ENCODE data around the gene PHACTR1. TPM values are rescaled to one million over a fixed set of nuclear protein-coding genes. Genes with fewer than 3 reads are reported as not detected.

The PHACTR1 gene
- total RNA-seq, 1 experiment from 2014 or later: 2.6 TPM

GRCh38 chr6:13096084-13096483 lies 379.5 kb downstream of the PHACTR1 start:
- no peak for TF ChIP-seq EZH2 (IDR thresholded peaks at IDR 0.05; ENCODE audit: borderline replicate concordance, low read depth, low read length, poor library complexity, severe bottlenecking)
- TF ChIP-seq, protein P1, sequence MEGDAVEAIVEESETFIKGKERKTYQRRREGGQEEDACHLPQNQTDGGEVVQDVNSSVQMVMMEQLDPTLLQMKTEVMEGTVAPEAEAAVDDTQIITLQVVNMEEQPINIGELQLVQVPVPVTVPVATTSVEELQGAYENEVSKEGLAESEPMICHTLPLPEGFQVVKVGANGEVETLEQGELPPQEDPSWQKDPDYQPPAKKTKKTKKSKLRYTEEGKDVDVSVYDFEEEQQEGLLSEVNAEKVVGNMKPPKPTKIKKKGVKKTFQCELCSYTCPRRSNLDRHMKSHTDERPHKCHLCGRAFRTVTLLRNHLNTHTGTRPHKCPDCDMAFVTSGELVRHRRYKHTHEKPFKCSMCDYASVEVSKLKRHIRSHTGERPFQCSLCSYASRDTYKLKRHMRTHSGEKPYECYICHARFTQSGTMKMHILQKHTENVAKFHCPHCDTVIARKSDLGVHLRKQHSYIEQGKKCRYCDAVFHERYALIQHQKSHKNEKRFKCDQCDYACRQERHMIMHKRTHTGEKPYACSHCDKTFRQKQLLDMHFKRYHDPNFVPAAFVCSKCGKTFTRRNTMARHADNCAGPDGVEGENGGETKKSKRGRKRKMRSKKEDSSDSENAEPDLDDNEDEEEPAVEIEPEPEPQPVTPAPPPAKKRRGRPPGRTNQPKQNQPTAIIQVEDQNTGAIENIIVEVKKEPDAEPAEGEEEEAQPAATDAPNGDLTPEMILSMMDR (conservative IDR thresholded peaks at IDR 0.05; ENCODE audit: low read depth, low read length): no peak
- no TSS peak for BruUV-seq (replicated peaks)

DNA sequence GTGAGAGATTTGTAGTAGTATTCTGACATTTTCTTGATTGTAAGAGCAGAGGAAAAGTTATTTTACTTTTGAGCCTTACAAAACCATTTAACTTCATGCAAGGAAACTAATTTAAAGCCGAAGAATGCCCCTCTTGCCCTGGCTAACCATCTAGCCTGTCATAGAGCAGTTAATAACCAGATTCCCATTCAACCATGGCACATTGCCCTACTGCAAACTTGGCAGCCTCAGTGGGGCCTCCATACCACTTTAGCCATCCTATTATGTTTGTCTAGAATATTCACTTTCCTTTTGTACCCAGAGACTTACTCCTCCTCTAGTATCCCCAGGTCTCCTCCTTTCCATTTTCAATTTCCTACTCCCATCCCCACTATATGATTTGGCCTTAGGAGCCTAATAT lies 380.9 kb downstream of the PHACTR1 start:
- ChIA-PET POLR2A (ENCODE audit: low non-redundant PET) (no interaction called here), CTCF (no interaction called here)
- no peaks in the 10 kb centered on the region for H3K36me3 ChIP-seq (ENCODE audit: insufficient read depth, low read length, poor library complexity, severe bottlenecking)
- no peak for TF ChIP-seq EZH2 (IDR thresholded peaks at IDR 0.05; ENCODE audit: borderline replicate concordance, low read depth, low read length, poor library complexity, severe bottlenecking)
- TF ChIP-seq, protein P1 (conservative IDR thresholded peaks at IDR 0.05; ENCODE audit: low read depth, low read length): no peak
- intact Hi-C loops (cut with micrococcal nuclease; ENCODE audit: unreplicated experiment): no loop called here
- H3K9me3 ChIP-seq (ENCODE audit: low read depth, low read length, poor library complexity, severe bottlenecking): no peaks in the 10 kb centered on the region
- H3K27ac ChIP-seq (ENCODE audit: low read depth, low read length, poor library complexity, severe bottlenecking): no peak overlapping the region
- no TSS peak for BruUV-seq (replicated peaks)
- no peaks in the 10 kb centered on the region for H3K4me1 ChIP-seq (ENCODE audit: insufficient read depth, low read length, poor library complexity, severe bottlenecking)
- no peak overlapping the region for H3K4me3 ChIP-seq (ENCODE audit: low read depth, low read length, poor library complexity, severe bottlenecking)
- no peak for DNase-seq (ENCODE audit: low spot score)
- peaks cover 4% of the 10 kb centered on the region for H3K27me3 ChIP-seq (replicated peaks; ENCODE audit: insufficient read depth, low read depth, low read length, poor library complexity)

More at GRCh38 chr6:13096084-13096483, 379.5 kb downstream of the PHACTR1 start:
- no peak for DNase-seq (ENCODE audit: low spot score)
- Histone ChIP-seq H3K36me3 (ENCODE audit: insufficient read depth, low read length, poor library complexity, severe bottlenecking) (no peaks in the 10 kb centered on the region), H3K27me3 (replicated peaks; ENCODE audit: insufficient read depth, low read depth, low read length, poor library complexity) (no peaks in the 10 kb centered on the region), H3K4me1 (ENCODE audit: insufficient read depth, low read length, poor library complexity, severe bottlenecking) (no peaks in the 10 kb centered on the region), H3K27ac (ENCODE audit: low read depth, low read length, poor library complexity, severe bottlenecking) (no peak overlapping the region), H3K4me3 (ENCODE audit: low read depth, low read length, poor library complexity, severe bottlenecking) (no peak overlapping the region), H3K9me3 (ENCODE audit: low read depth, low read length, poor library complexity, severe bottlenecking) (no peaks in the 10 kb centered on the region)
- POLR2A ChIA-PET (ENCODE audit: low non-redundant PET): no interaction called here
- CTCF ChIA-PET: no interaction called here
- intact Hi-C loops (cut with micrococcal nuclease; ENCODE audit: unreplicated experiment): no loop called here

- Histone ChIP-seq H3K36me3 (ENCODE audit: insufficient read depth, low read length, poor library complexity, severe bottlenecking) (no peaks in the 10 kb centered on the region), H3K9me3 (ENCODE audit: low read depth, low read length, poor library complexity, severe bottlenecking) (no peaks in the 10 kb centered on the region), H3K4me1 (ENCODE audit: insufficient read depth, low read length, poor library complexity, severe bottlenecking) (no peaks in the 10 kb centered on the region), H3K27me3 (replicated peaks; ENCODE audit: insufficient read depth, low read depth, low read length, poor library complexity) (peaks cover 7% of the 10 kb centered on the region), H3K4me3 (ENCODE audit: low read depth, low read length, poor library complexity, severe bottlenecking) (no peak overlapping the region), H3K27ac (ENCODE audit: low read depth, low read length, poor library complexity, severe bottlenecking) (no peak overlapping the region)
- DNase-seq (ENCODE audit: low spot score): no peak
- TF ChIP-seq, protein P1 (conservative IDR thresholded peaks at IDR 0.05; ENCODE audit: low read depth, low read length): no peak
- no peak for TF ChIP-seq EZH2 (IDR thresholded peaks at IDR 0.05; ENCODE audit: borderline replicate concordance, low read depth, low read length, poor library complexity, severe bottlenecking)
- no TSS peak for BruUV-seq (replicated peaks)
- CTCF ChIA-PET: interaction anchor here (0.6 kb wide), 1 partner anchor 1086 kb away, joined by 6 read pairs; the partner anchor contains the start of gene HIVEP1
- POLR2A ChIA-PET (ENCODE audit: low non-redundant PET): no interaction called here
- intact Hi-C loops (cut with micrococcal nuclease; ENCODE audit: unreplicated experiment): no loop called here
Observed at GRCh38 chr6:13098006-13098405, 381.4 kb downstream of the PHACTR1 start.
